B cell (primary cell): ENCODE results near the gene IL1RAPL1. TPM values are rescaled to one million over a fixed set of nuclear protein-coding genes. Genes with fewer than 3 reads are reported as not detected.

ENCODE experiments used
- ATAC-seq: fragments of 200-7000 bp; cut with Tn5 transposase; one replicate; pipeline ENCODE4 v1.10.0; 2021; ENCODE audit warnings: low read depth, mild to moderate bottlenecking, moderate number of reproducible peaks, moderate library complexity
- CTCF ChIA-PET: fragments of 350-600 bp; sonication (Branson Sonifier 250); formaldehyde crosslinking; loops from one replicate; lab custom pipeline; 2021; ENCODE audit warnings: antibody characterized with exemption, inconsistent platforms; lab: Charles Lee
- POLR2A ChIA-PET: fragments of 350-600 bp; sonication (Branson Sonifier 250); formaldehyde crosslinking; loops from one replicate; lab custom pipeline; 2021; ENCODE audit warnings: antibody characterized with exemption; lab: Charles Lee
- DNase-seq: peaks from one replicate; pipeline ENCODE4 v3.0.0; 2013
- H2AFZ ChIP-seq: 2 replicates; pipeline ENCODE4 v1.6.1; 2012; ENCODE audit warnings: mild to moderate bottlenecking, low read depth, low read length; ENCODE audit not compliant: insufficient read depth, poor library complexity, severe bottlenecking
- H3K27ac ChIP-seq, 2 donors: 1 replicate in 1 of 2; 2 replicates in 1 of 2; pipeline ENCODE4 v1.5.1; 2012 to 2013; ENCODE audit warnings: low read length in 2 of 2, mild to moderate bottlenecking in 2 of 2, moderate library complexity in 1 of 2
- H3K27me3 ChIP-seq, 4 experiments: fragments of 200-600 bp in 1 of 4; sonication (generic) in 1 of 4; replicated peaks in 1 of 4; 1 replicate in 2 of 4; 2 replicates in 2 of 4; pipeline versions ENCODE4 v1.6.1 to v1.7.0; 2013 to 2016; ENCODE audit warnings: low read length in 3 of 4, mild to moderate bottlenecking in 2 of 4, mixed read lengths in 1 of 4, moderate library complexity in 1 of 4; ENCODE audit not compliant: insufficient read depth in 4 of 4, control insufficient read depth in 3 of 4; ENCODE audit errors: control extremely low read depth in 1 of 4
- H3K36me3 ChIP-seq, 2 experiments: replicated peaks in 1 of 2; 1 replicate in 1 of 2; 2 replicates in 1 of 2; pipeline versions ENCODE4 v1.6.1 to v1.7.1; 2013; ENCODE audit warnings: low read length in 1 of 2; ENCODE audit not compliant: insufficient read depth in 2 of 2, control insufficient read depth in 1 of 2; ENCODE audit errors: control extremely low read depth in 1 of 2, extremely low read depth in 1 of 2
- H3K4me1 ChIP-seq, 2 donors: fragments of 200-600 bp in 1 of 2; sonication (generic) in 1 of 2; 1 replicate in 1 of 2; 2 replicates in 1 of 2; pipeline versions ENCODE4 v1.5.1 to v1.6.1; 2013 to 2017; ENCODE audit warnings: low read length in 2 of 2; ENCODE audit not compliant: control insufficient read depth in 2 of 2, insufficient read depth in 2 of 2
- H3K4me2 ChIP-seq: replicated peaks from 2 replicates; pipeline ENCODE3; 2012; ENCODE audit warnings: mild to moderate bottlenecking, low read depth, low read length; ENCODE audit not compliant: poor library complexity, severe bottlenecking
- H3K4me3 ChIP-seq, 5 experiments: fragments of 200-600 bp in 1 of 5; sonication (generic) in 1 of 5; 1 replicate in 3 of 5; 2 replicates in 2 of 5; pipeline versions ENCODE4 v1.5.1 to v1.7.0; 2011 to 2016; ENCODE audit warnings: low read length in 4 of 5, mild to moderate bottlenecking in 4 of 5, low read depth in 2 of 5, control low read depth in 1 of 5, moderate library complexity in 1 of 5; ENCODE audit not compliant: insufficient read depth in 1 of 5; ENCODE audit errors: control extremely low read depth in 1 of 5, extremely low read depth in 1 of 5
- H3K79me2 ChIP-seq: fragments of 200-600 bp; sonication (generic); one replicate; pipeline ENCODE4 v1.6.0; 2016; ENCODE audit warnings: low read length; ENCODE audit not compliant: control insufficient read depth, insufficient read depth
- H3K9ac ChIP-seq: fragments of 200-600 bp; sonication (generic); 2 replicates; pipeline ENCODE4 v1.6.1; 2017; ENCODE audit warnings: mild to moderate bottlenecking, low read length, moderate library complexity
- H3K9me3 ChIP-seq, 3 donors: one replicate each; pipeline versions ENCODE4 v1.6.1 to v1.7.1; 2013; ENCODE audit warnings: low read length in 2 of 3; ENCODE audit not compliant: control insufficient read depth in 2 of 3, insufficient read depth in 1 of 3; ENCODE audit errors: control extremely low read depth in 1 of 3
- H4K20me1 ChIP-seq: 2 replicates; pipeline ENCODE4 v1.6.0; 2012; ENCODE audit warnings: mild to moderate bottlenecking, low read length; ENCODE audit not compliant: insufficient read depth, control insufficient read depth, poor library complexity, severe bottlenecking
- H3K27ac Mint-ChIP-seq: one replicate; pipeline ENCODE4 v1.8.0; 2021; ENCODE audit warnings: mixed read lengths
- H3K27me3 Mint-ChIP-seq: one replicate; pipeline ENCODE4 v1.8.0; 2021; ENCODE audit warnings: mixed read lengths
- H3K4me1 Mint-ChIP-seq: one replicate; pipeline ENCODE4 v1.8.0; 2021; ENCODE audit warnings: mixed read lengths
- H3K4me3 Mint-ChIP-seq: one replicate; pipeline ENCODE4 v1.8.0; 2021; ENCODE audit warnings: mixed read lengths
- H3K9me3 Mint-ChIP-seq: one replicate; pipeline ENCODE4 v1.8.0; 2022; ENCODE audit warnings: mixed read lengths; ENCODE audit not compliant: insufficient read depth
- CTCF ChIP-seq: fragments of 200-600 bp; IDR thresholded peaks from one replicate; pipeline ENCODE4 v1.8.0; 2022; ENCODE audit warnings: antibody characterized with exemption, mild to moderate bottlenecking
- EZH2 ChIP-seq: IDR thresholded peaks from 2 replicates; pipeline ENCODE4 v1.6.1; 2012; ENCODE audit warnings: borderline replicate concordance, low read depth, mild to moderate bottlenecking, moderate library complexity, low read length; ENCODE audit not compliant: insufficient read depth, poor library complexity, severe bottlenecking
- WGBS: methylation state at CpG from one replicate; pipeline ENCODE4 v1.1.5; 2013; ENCODE audit warnings: missing lambda C conversion rate; ENCODE audit not compliant: insufficient coverage; 5-methylcytosine and 5-hydroxymethylcytosine counted together
- intact Hi-C: fragments of 100-400 bp; cut with micrococcal nuclease; formaldehyde crosslinking; loops from one replicate; pipeline ENCODE4 v1.10.0; 2022
- polyA plus RNA-seq: library from polyadenylated mRNA; depleted of rRNA; stranded (reverse); fragments of >200 nt; gene quantifications from 2 replicates; pipeline ENCODE4 v1.2.3, GENCODE V29; 2012
- total RNA-seq, 2 donors: library from RNA; stranded (reverse); fragments of 120-200 nt in 1 of 2; gene quantifications; 1 replicate in 1 of 2; 2 replicates in 1 of 2; pipeline versions ENCODE4 v1.2.3 to v1.2.4, GENCODE V29; 2013 to 2022

Gene IL1RAPL1
- total and polyA plus RNA-seq, 2 donors (not counting 1 experiment from before 2014, with no cell fraction given), result not detected

GRCh38 chrX:29876733-29877132, 1289.5 kb downstream of the IL1RAPL1 start:
- no peak overlapping the region for H3K27ac ChIP-seq
- H3K4me2 ChIP-seq, result no peak overlapping the region
- no peak for ATAC-seq
- no peaks in the 10 kb centered on the region for H4K20me1 ChIP-seq
- H3K4me3 ChIP-seq, result no peak overlapping the region
- intact Hi-C loops, result no loop called here
- Mint-ChIP-seq H3K27me3 (no peaks in the 10 kb centered on the region), H3K27ac (no peak overlapping the region), H3K9me3 (no peaks in the 10 kb centered on the region), H3K4me3 (no peak overlapping the region), H3K4me1 (no peaks in the 10 kb centered on the region)
- H3K36me3 ChIP-seq, result no peaks in the 10 kb centered on the region
- TF ChIP-seq EZH2, result no peak
- TF ChIP-seq CTCF, result no peak
- no peak for DNase-seq
- H2AFZ ChIP-seq, result no peak overlapping the region
- ChIA-PET CTCF (no interaction called here), POLR2A (no interaction called here)
- no peaks in the 10 kb centered on the region for H3K27me3 ChIP-seq
- H3K9me3 ChIP-seq, result no peaks in the 10 kb centered on the region
- 100% methylated on average over 1 of the region's 4 CpGs for WGBS
- no peaks in the 10 kb centered on the region for H3K4me1 ChIP-seq
- no peaks in the 10 kb centered on the region for H3K79me2 ChIP-seq
- no peak overlapping the region for H3K9ac ChIP-seq

GRCh38 chrX:29880977-29881376, 1293.7 kb downstream of the IL1RAPL1 start:
- Histone ChIP-seq H3K27me3 (no peaks in the 10 kb centered on the region), H3K9me3 (no peaks in the 10 kb centered on the region), H3K4me1 (no peaks in the 10 kb centered on the region), H3K4me2 (no peak overlapping the region), H3K79me2 (no peaks in the 10 kb centered on the region), H3K9ac (no peak overlapping the region), H3K4me3 (no peak overlapping the region), H3K27ac (no peak overlapping the region), H4K20me1 (no peaks in the 10 kb centered on the region), H3K36me3 (no peaks in the 10 kb centered on the region), H2AFZ (no peak overlapping the region)
- TF ChIP-seq CTCF (no peak), EZH2 (no peak)
- no peak for ATAC-seq
- H3K9me3 Mint-ChIP-seq, result no peaks in the 10 kb centered on the region
- DNase-seq, result no peak
- H3K27ac Mint-ChIP-seq, result no peak overlapping the region
- H3K27me3 Mint-ChIP-seq, result no peaks in the 10 kb centered on the region
- no CpG with 5 or more reads among the region's 3 CpGs for WGBS
- no peaks in the 10 kb centered on the region for H3K4me1 Mint-ChIP-seq
- CTCF ChIA-PET, result interaction anchor here (0.7 kb wide), 1 partner anchor 184 kb away, joined by 3 read pairs; no protein-coding TSS in a partner anchor
- POLR2A ChIA-PET, result no interaction called here
- no peak overlapping the region for H3K4me3 Mint-ChIP-seq
- intact Hi-C loops, result no loop called here
